MM.1S (cell line): ENCODE data around the gene MZT2B.
"Not testable (repeated sequence)": the region's sequence is repeated elsewhere in the genome, so short reads cannot be mapped to it uniquely, and the experiment has no call there.

Experiments used
- DNase-seq: peaks from one replicate; pipeline ENCODE4 v3.0.0-alpha.2; 2015
- H2AFZ ChIP-seq: fragments of 300-600 bp; sonication (generic); 2 replicates; pipeline ENCODE4 v1.6.0; 2016; ENCODE audit warnings: antibody characterized with exemption, low read length
- H3F3A ChIP-seq: fragments of 300-600 bp; sonication (generic); 2 replicates; pipeline ENCODE4 v1.6.1; 2016; ENCODE audit warnings: mild to moderate bottlenecking, antibody characterized with exemption, low read length, moderate library complexity, mixed read lengths; ENCODE audit not compliant: insufficient read depth
- H3K27ac ChIP-seq: fragments of 300-600 bp; sonication (generic); 2 replicates; pipeline ENCODE4 v1.5.1; 2016; ENCODE audit warnings: mild to moderate bottlenecking, low read length
- H3K27me3 ChIP-seq: fragments of 300-600 bp; sonication (generic); replicated peaks from 2 replicates; pipeline ENCODE4 v1.6.0; 2016; ENCODE audit warnings: low read length; ENCODE audit not compliant: insufficient read depth
- H3K36me3 ChIP-seq: fragments of 300-600 bp; sonication (generic); replicated peaks from 2 replicates; pipeline ENCODE4 v1.6.1; 2016; ENCODE audit warnings: mild to moderate bottlenecking, low read length, mixed read lengths; ENCODE audit not compliant: insufficient read depth
- H3K4me1 ChIP-seq: fragments of 300-600 bp; sonication (generic); 2 replicates; pipeline ENCODE4 v1.6.1; 2016; ENCODE audit warnings: low read length, mixed read lengths
- H3K4me2 ChIP-seq: fragments of 300-600 bp; sonication (generic); 2 replicates; pipeline ENCODE4 v1.6.0; 2016; ENCODE audit warnings: low read depth, low read length
- H3K4me3 ChIP-seq: fragments of 300-600 bp; sonication (generic); 2 replicates; pipeline ENCODE4 v1.5.1; 2016; ENCODE audit warnings: low read length, mixed read lengths
- H3K79me2 ChIP-seq: fragments of 300-600 bp; sonication (generic); 2 replicates; pipeline ENCODE4 v1.6.1; 2016; ENCODE audit warnings: mixed run types, low read length, mixed read lengths
- H3K9ac ChIP-seq: fragments of 300-600 bp; sonication (generic); 2 replicates; pipeline ENCODE4 v1.6.1; 2016; ENCODE audit warnings: low read length, mixed read lengths
- H3K9me2 ChIP-seq: fragments of 300-600 bp; sonication (generic); replicated peaks from 2 replicates; pipeline ENCODE4 v1.6.1; 2016; ENCODE audit warnings: mild to moderate bottlenecking, low read length, mixed read lengths; ENCODE audit not compliant: insufficient read depth
- H3K9me3 ChIP-seq: fragments of 300-600 bp; sonication (generic); replicated peaks from 2 replicates; pipeline ENCODE4 v1.6.1; 2016; ENCODE audit warnings: mild to moderate bottlenecking, low read length, mixed read lengths; ENCODE audit not compliant: insufficient read depth
- H4K20me1 ChIP-seq: fragments of 300-600 bp; sonication (generic); 2 replicates; pipeline ENCODE4 v1.6.1; 2016; ENCODE audit warnings: mild to moderate bottlenecking, low read length, moderate library complexity, mixed read lengths; ENCODE audit not compliant: insufficient read depth
- CTCF ChIP-seq: fragments of 300-600 bp; sonication (generic); IDR thresholded peaks from 2 replicates; pipeline ENCODE4 v1.5.1; 2016; ENCODE audit warnings: antibody characterized with exemption, low read length, mixed read lengths
- EZH2 ChIP-seq: fragments of 300-600 bp; sonication (generic); optimal IDR thresholded peaks from 2 replicates; pipeline ENCODE3; 2017; ENCODE audit warnings: low read depth, mild to moderate bottlenecking, antibody characterized with exemption, low read length, mixed read lengths
- EZH2phosphoT487 ChIP-seq: fragments of 300-600 bp; sonication (generic); IDR thresholded peaks from 2 replicates; pipeline ENCODE4 v1.6.1; 2018; ENCODE audit warnings: antibody characterized with exemption, low read length

Gene MZT2B

GRCh38 chr2:130158631-130159030 is 23.4 kb upstream of the MZT2B start:
- no peaks in the 10 kb centered on the region for H3K9me3 ChIP-seq
- no peak overlapping the region for H3K9ac ChIP-seq
- H3K36me3 ChIP-seq = no peaks in the 10 kb centered on the region
- no peaks in the 10 kb centered on the region for H4K20me1 ChIP-seq
- H2AFZ ChIP-seq = no peak overlapping the region
- TF ChIP-seq EZH2 (no peak), CTCF (no peak), EZH2phosphoT487 (no peak)
- H3K9me2 ChIP-seq = no peaks in the 10 kb centered on the region
- no peak overlapping the region for H3K27ac ChIP-seq
- no peaks in the 10 kb centered on the region for H3F3A ChIP-seq
- no peaks in the 10 kb centered on the region for H3K79me2 ChIP-seq
- no peak for DNase-seq
- H3K4me1 ChIP-seq = no peaks in the 10 kb centered on the region
- H3K27me3 ChIP-seq = no peaks in the 10 kb centered on the region
- no peak overlapping the region for H3K4me2 ChIP-seq
- H3K4me3 ChIP-seq = no peak overlapping the region

- not testable (repeated sequence) for H3K9me3 ChIP-seq, H3K79me2 ChIP-seq, H3F3A ChIP-seq, H4K20me1 ChIP-seq, H3K9ac ChIP-seq, H3K4me1 ChIP-seq, H3K4me3 ChIP-seq, DNase-seq, H3K27me3 ChIP-seq, H2AFZ ChIP-seq, H3K9me2 ChIP-seq, H3K27ac ChIP-seq, H3K36me3 ChIP-seq, H3K4me2 ChIP-seq
Observed at GRCh38 chr2:130159376-130159775, 22.7 kb upstream of the MZT2B start.

- H3F3A ChIP-seq = no peaks in the 10 kb centered on the region
- H3K9me2 ChIP-seq = no peaks in the 10 kb centered on the region
- no peaks in the 10 kb centered on the region for H4K20me1 ChIP-seq
- no peaks in the 10 kb centered on the region for H3K79me2 ChIP-seq
- H3K4me1 ChIP-seq = no peaks in the 10 kb centered on the region
- no peak overlapping the region for H2AFZ ChIP-seq
- no peak overlapping the region for H3K4me2 ChIP-seq
- no peaks in the 10 kb centered on the region for H3K27me3 ChIP-seq
- TF ChIP-seq EZH2 = no peak
- TF ChIP-seq EZH2phosphoT487 = no peak
- TF ChIP-seq CTCF = no peak
- H3K36me3 ChIP-seq = no peaks in the 10 kb centered on the region
- DNase-seq = no peak
- H3K27ac ChIP-seq = no peak overlapping the region
- no peaks in the 10 kb centered on the region for H3K9me3 ChIP-seq
- H3K4me3 ChIP-seq = no peak overlapping the region
- no peak overlapping the region for H3K9ac ChIP-seq
Observed at GRCh38 chr2:130160131-130160530, 21.9 kb upstream of the MZT2B start.

- H3K9me2 ChIP-seq, H3K27me3 ChIP-seq, H3K27ac ChIP-seq, H4K20me1 ChIP-seq, H3K9ac ChIP-seq, H3K9me3 ChIP-seq, H2AFZ ChIP-seq, H3K4me1 ChIP-seq, H3K36me3 ChIP-seq, H3K4me2 ChIP-seq, DNase-seq, H3F3A ChIP-seq, H3K4me3 ChIP-seq, H3K79me2 ChIP-seq: not testable (repeated sequence)
Observed at GRCh38 chr2:130160838-130161705, 21.0 kb upstream of the MZT2B start.

GRCh38 chr2:130162486-130162885 is 19.6 kb upstream of the MZT2B start:
- H3K79me2 ChIP-seq, H3K36me3 ChIP-seq, H3K4me3 ChIP-seq, H3K27me3 ChIP-seq, H3K9me3 ChIP-seq, DNase-seq, H3K4me2 ChIP-seq, H4K20me1 ChIP-seq, H3F3A ChIP-seq, H3K9me2 ChIP-seq, H3K27ac ChIP-seq, H2AFZ ChIP-seq, H3K9ac ChIP-seq, H3K4me1 ChIP-seq: not testable (repeated sequence)
